Thymus (tissue), 11 donors: ENCODE measurements around the gene SFMBT2. TPM values are rescaled to one million over a fixed set of nuclear protein-coding genes. Genes with fewer than 3 reads are reported as not detected.

Experiments
- DNase-seq, 9 donors: peaks; one replicate each; pipeline ENCODE4 v3.0.0-alpha.2; 2013; ENCODE audit warnings: low spot score in 9 of 9, low read depth in 6 of 9, missing footprints in 1 of 9
- H3K27ac ChIP-seq, 2 donors: one replicate each; pipeline ENCODE4 v1.5.1; 2013; ENCODE audit warnings: control low read depth in 1 of 2, low read depth in 1 of 2, low read length in 1 of 2, mild to moderate bottlenecking in 1 of 2, moderate library complexity in 1 of 2
- H3K27me3 ChIP-seq, 2 donors: one replicate each; pipeline ENCODE4 v1.5.1; 2013; ENCODE audit warnings: low read length in 1 of 2; ENCODE audit not compliant: control insufficient read depth in 2 of 2, insufficient read depth in 1 of 2
- H3K36me3 ChIP-seq, 2 donors: one replicate each; pipeline ENCODE4 v1.5.1; 2013; ENCODE audit warnings: low read length in 1 of 2, mild to moderate bottlenecking in 1 of 2, moderate library complexity in 1 of 2; ENCODE audit not compliant: control insufficient read depth in 2 of 2, insufficient read depth in 2 of 2
- H3K4me1 ChIP-seq, 2 donors: one replicate each; pipeline ENCODE4 v1.5.1; 2013; ENCODE audit warnings: low read length in 2 of 2; ENCODE audit not compliant: control insufficient read depth in 2 of 2, insufficient read depth in 2 of 2
- H3K4me3 ChIP-seq, 2 donors: one replicate each; pipeline ENCODE4 v1.5.1; 2013; ENCODE audit warnings: low read length in 2 of 2, control low read depth in 1 of 2, mild to moderate bottlenecking in 1 of 2
- H3K9me3 ChIP-seq, 2 donors: one replicate each; pipeline ENCODE4 v1.5.1; 2013; ENCODE audit warnings: low read length in 1 of 2, mild to moderate bottlenecking in 1 of 2; ENCODE audit not compliant: control insufficient read depth in 2 of 2, insufficient read depth in 1 of 2
- WGBS: extraction: QIAGEN DNeasy Blood & Tissue Kit; methylation state at CpG from one replicate; pipeline ENCODE4 v1.1.7; 2013; 5-methylcytosine and 5-hydroxymethylcytosine counted together
- polyA plus RNA-seq: library from polyadenylated mRNA; stranded (reverse); fragments of 200-250 nt; gene quantifications from one replicate; pipeline ENCODE4 v1.2.3, GENCODE V29; 2013
- total RNA-seq: library from RNA; stranded (reverse); fragments of 120-200 nt; gene quantifications from one replicate; pipeline ENCODE4 v1.2.4, GENCODE V29; 2013
- donor health status: healthy.

SFMBT2 gene
- total and polyA plus RNA-seq, 2 donors, result 8.8 to 9.7 TPM

DNA sequence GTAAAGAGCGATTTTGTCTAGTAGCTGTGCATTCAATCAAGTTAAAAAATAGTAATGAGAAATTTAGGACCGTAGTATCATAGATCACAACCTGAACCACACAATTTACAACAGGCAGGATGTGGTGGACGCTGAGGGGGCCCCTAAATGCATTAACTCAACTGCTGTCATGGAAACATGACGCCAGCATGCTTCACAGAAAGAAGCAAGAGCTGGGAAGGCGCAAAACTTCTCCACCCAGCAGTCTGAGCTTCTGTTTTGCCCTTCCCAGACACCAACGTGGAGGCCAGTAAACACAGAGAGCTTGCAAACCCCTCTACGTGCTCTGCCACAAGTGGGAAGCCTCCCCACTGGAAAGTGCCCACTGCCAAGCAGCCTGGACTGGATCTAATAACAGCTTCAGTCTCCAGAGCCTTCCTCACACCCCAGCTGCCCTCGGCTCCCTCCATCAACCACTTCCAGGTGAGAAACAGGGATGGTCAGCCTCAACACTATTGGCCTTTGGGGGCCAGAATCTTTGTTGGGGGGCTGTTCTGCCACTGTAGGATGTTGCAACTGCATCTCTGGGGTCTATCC is 151.8 kb downstream of the SFMBT2 start:
- DNase-seq, result peak; percentile 45 to 87 (median 66)
- H3K4me1 ChIP-seq, result peaks cover 10 to 41% of the 10 kb centered on the region in 2 donors
- H3K27ac ChIP-seq, result no peak overlapping the region
- no peaks in the 10 kb centered on the region for H3K9me3 ChIP-seq
- peaks cover 0 to 4% of the 10 kb centered on the region in 2 donors for H3K36me3 ChIP-seq
- 19% methylated on average over 8 of the region's 8 CpGs for WGBS
- no peaks in the 10 kb centered on the region for H3K27me3 ChIP-seq
- no peak overlapping the region for H3K4me3 ChIP-seq

DNA sequence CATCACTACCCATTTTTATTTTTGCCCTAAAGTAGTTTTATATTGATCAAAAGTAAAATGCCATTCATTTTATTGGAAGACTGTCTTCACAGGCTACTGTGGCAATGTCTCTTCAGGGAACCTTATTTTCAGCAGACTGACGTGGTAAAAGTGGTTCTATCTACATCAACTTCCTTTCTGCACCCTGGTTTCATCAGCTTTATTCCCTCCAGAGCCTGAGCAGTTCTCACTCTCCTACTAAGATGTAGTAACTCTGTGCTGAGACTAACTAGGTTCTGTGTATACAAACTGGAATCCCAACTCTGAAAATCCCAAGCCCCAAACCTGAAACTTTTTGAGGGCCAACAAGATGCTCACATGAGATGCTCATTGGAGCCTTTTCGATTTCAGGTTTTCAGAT is 155.3 kb downstream of the SFMBT2 start:
- peaks cover 10 to 39% of the 10 kb centered on the region in 2 donors for H3K4me1 ChIP-seq
- DNase-seq, result no peak
- H3K4me3 ChIP-seq, result no peak overlapping the region
- WGBS, result 74% methylated on average over 2 of the region's 2 CpGs
- H3K27ac ChIP-seq, result no peak overlapping the region
- H3K36me3 ChIP-seq, result peaks cover 0 to 5% of the 10 kb centered on the region in 2 donors
- no peaks in the 10 kb centered on the region for H3K27me3 ChIP-seq
- no peaks in the 10 kb centered on the region for H3K9me3 ChIP-seq

DNA sequence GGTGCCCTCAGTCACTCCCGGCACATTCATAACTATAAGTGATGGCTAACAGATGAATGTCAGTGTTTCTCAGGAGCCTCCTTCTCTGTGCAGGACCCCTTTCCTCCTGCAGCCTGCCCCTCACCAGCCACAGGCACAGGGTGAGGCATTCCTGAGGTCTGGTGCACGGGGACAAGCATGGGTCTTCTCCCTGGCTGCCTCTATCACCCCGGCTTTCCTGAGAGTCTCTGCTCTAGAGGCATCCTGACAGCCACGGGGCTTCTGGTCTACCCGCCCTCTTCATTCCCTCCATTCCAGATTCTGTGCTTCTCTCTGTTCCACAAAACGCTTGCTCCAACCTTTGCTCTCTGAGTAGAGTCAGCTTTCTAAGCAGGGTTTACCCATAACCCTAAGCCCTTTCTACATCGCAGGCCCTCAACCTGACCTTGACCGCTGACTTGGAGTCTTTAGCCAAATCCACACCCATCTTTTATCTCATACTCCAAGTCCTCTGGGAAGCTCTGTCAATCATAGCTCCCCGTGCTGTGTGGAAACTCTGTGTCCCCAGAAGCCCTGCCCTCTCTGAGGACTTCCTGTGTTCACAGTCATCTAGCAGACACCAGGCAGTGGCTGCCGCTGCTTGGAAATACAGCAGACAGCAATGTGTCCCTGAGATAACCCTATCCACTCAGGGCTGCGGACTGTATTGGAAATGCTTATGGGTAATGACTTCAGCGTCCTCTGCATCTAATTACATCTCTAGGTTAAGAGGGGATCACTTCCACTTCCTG is 159.0 kb downstream of the SFMBT2 start:
- Histone ChIP-seq H3K4me1 (peaks cover 0 to 10% of the 10 kb centered on the region in 2 donors), H3K27ac (no peak overlapping the region), H3K27me3 (no peaks in the 10 kb centered on the region), H3K4me3 (no peak overlapping the region), H3K36me3 (peaks cover 0 to 17% of the 10 kb centered on the region in 2 donors), H3K9me3 (no peaks in the 10 kb centered on the region)
- 86% methylated on average over 12 of the region's 12 CpGs for WGBS
- no peak for DNase-seq

DNA sequence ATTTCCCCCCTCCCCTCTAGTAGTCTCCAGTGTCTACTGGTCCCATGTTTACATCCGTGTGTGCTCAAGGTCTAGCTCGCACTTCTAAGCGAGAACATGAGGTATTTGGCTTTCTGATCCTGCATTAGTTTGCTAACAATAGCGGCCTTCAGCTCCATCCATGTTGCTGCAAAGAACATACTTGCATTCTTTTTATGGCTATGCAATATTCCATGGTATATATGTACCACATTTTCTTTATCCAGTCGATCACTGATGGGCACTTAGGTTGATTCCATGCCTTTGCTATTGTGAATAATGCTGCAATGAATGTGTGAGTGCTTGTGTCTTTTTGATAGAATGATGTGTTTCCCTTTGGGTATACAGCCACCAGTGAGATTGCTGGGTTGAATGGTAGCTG is 160.6 kb downstream of the SFMBT2 start:
- WGBS, result 99% methylated on average over 5 of the region's 5 CpGs
- H3K36me3 ChIP-seq, result peaks cover 0 to 17% of the 10 kb centered on the region in 2 donors

DNA sequence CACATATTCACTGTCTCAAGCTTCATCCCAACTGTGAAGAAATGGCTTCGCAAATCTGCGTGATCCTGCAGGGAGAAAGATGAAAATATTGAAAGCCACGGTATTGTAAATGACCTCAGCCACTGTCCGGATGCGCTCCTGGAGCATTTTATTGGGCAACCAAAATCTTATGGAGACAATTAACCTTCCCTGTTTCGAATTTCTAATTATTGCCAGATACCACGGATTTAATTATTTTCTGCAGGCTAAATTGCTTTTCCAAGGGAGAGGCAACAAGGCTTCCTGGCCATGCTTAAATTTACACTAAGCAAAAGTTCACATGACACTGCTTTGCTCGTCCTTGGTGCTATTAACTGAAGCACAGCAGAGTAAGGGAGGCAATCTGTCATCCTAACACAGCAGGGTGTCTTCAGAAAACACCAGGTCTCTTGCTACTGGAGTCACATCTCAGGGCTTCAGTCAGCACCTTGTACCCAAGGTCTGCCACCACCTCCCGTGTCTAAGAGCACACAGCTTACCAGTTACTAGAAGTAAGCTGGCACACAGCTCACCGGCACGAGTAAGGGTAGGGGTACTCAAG is 162.2 kb downstream of the SFMBT2 start:
- no peak for DNase-seq
- Histone ChIP-seq H3K36me3 (peaks cover 0 to 17% of the 10 kb centered on the region in 2 donors), H3K4me1 (peaks cover 2 to 4% of the 10 kb centered on the region in 2 donors), H3K27me3 (no peaks in the 10 kb centered on the region), H3K4me3 (no peak overlapping the region), H3K27ac (no peak overlapping the region), H3K9me3 (no peaks in the 10 kb centered on the region)
- WGBS, result 97% methylated on average over 11 of the region's 11 CpGs

More for the DNA sequence above, 160.6 kb downstream of the SFMBT2 start:
- H3K27me3 ChIP-seq, result no peaks in the 10 kb centered on the region
- no peak overlapping the region for H3K27ac ChIP-seq
- no peaks in the 10 kb centered on the region for H3K4me1 ChIP-seq
- H3K9me3 ChIP-seq, result no peaks in the 10 kb centered on the region
- no peak for DNase-seq
- H3K4me3 ChIP-seq, result no peak overlapping the region

DNA sequence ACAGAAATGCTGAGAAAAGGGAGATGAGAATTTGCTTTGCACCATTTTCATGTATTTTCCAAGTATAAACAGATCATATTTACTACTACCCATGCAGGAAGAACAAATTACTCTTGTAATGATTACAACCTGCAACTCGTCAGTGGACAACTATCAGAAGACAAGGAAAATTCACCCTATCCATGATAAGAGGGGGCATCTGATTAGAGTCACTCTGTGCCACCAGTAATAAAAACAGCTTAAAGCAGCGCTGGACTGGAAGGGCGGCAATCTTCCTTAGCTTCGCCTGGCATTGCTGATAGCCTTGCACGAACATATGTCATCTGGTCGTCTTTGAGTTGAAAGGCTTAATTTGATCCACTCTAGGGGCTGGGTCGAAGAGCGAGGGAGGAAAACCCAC is 162.7 kb downstream of the SFMBT2 start:
- H3K27me3 ChIP-seq, result no peaks in the 10 kb centered on the region
- WGBS, result 97% methylated on average over 8 of the region's 8 CpGs

DNA sequence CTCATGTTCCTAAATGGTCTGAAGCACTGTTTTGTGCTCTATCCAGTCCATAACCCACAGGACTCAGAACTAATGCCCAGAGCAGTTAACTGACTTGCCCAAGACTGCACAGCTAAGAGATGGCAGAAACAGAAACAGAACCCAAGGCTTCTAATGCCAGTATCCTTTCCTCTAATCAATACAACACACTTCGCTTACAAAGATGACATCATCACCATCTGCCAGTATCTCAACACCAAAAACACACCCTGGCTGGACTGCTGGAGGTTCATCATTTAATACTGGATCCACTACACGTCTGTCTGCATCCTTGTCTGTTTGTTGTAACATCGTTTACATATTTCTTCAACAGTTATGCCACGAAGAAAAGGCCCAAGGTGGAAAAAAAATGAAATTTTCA is 165.3 kb downstream of the SFMBT2 start:
- H3K4me1 ChIP-seq, result peaks cover 2 to 8% of the 10 kb centered on the region in 2 donors
- 97% methylated on average over 4 of the region's 4 CpGs for WGBS
- DNase-seq, result no peak
- H3K9me3 ChIP-seq, result no peaks in the 10 kb centered on the region
- no peaks in the 10 kb centered on the region for H3K27me3 ChIP-seq
- no peak overlapping the region for H3K4me3 ChIP-seq
- H3K27ac ChIP-seq, result no peak overlapping the region
- peaks cover 0 to 22% of the 10 kb centered on the region in 2 donors for H3K36me3 ChIP-seq

More for the DNA sequence above, 162.7 kb downstream of the SFMBT2 start:
- Histone ChIP-seq H3K36me3 (peaks cover 0 to 20% of the 10 kb centered on the region in 2 donors), H3K4me3 (no peak overlapping the region), H3K4me1 (peaks cover 2 to 7% of the 10 kb centered on the region in 2 donors), H3K9me3 (no peaks in the 10 kb centered on the region), H3K27ac (no peak overlapping the region)
- no peak for DNase-seq

DNA sequence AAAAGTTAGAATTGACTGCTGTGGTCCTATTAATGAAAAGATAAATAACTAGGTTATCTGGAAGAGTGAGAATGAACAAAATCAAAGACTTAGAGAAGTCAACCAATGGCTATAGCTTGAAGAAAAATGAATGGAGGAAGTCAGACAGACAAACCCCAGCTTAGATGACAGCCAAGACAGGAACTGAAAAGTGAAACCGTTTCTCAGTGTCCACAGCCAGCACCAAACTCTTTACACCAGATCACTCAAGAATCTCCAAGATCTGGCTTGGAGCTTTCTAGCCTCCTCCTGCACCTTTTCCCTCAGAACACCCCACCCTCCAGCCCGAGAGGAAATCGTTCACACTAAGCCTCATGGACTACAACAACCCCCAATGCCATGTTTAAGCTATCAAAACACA is 167.0 kb downstream of the SFMBT2 start:
- peak overlapping the region in 1 of 2 donors; percentile 33 for H3K27ac ChIP-seq
- peaks cover 0 to 21% of the 10 kb centered on the region in 2 donors for H3K36me3 ChIP-seq
- no peak overlapping the region for H3K4me3 ChIP-seq
- peaks cover 2 to 8% of the 10 kb centered on the region in 2 donors for H3K4me1 ChIP-seq
- WGBS, result 28% methylated on average over 3 of the region's 3 CpGs
- H3K9me3 ChIP-seq, result no peaks in the 10 kb centered on the region
- peak in 1 of 9 donors; percentile 54 for DNase-seq
- no peaks in the 10 kb centered on the region for H3K27me3 ChIP-seq

DNA sequence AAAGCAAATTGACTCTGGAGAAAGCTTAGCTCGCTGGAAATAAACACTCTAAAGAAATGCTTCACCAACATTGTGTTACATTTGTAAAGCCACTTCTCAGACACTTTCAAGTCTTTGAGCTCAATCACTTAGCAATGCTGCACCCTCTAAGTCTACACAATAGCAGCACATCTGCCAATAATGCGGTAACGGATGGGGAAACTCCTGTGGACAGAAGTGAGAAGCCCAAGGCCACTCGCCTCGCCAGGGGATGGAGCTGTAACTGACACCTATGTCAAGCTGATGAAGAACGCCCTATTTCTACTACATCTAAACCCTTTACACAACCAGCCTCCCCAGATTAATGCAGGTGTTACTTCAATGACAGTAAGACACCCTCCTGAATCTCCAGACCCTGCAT is 167.7 kb downstream of the SFMBT2 start:
- WGBS, result 98% methylated on average over 6 of the region's 6 CpGs
- Histone ChIP-seq H3K27ac (no peak overlapping the region), H3K4me3 (no peak overlapping the region), H3K9me3 (no peaks in the 10 kb centered on the region), H3K36me3 (peaks cover 0 to 17% of the 10 kb centered on the region in 2 donors), H3K4me1 (peaks cover 2 to 8% of the 10 kb centered on the region in 2 donors), H3K27me3 (no peaks in the 10 kb centered on the region)
- DNase-seq, result no peak
